ENCODE measurements around the gene PALLD. TPM values are rescaled to one million over a fixed set of nuclear protein-coding genes. Genes with fewer than 3 reads are reported as not detected.

The PALLD gene
- total RNA-seq, 1 experiment from 2014 or later, result 6.5 TPM

GRCh38 chr4:168867128-168867527, 370.3 kb downstream of the PALLD start:
- ChIA-PET POLR2A (no interaction called here), CTCF (no interaction called here)
- no peaks in the 10 kb centered on the region for H3K4me1 ChIP-seq (ENCODE audit: control insufficient read depth, insufficient read depth, low read length)
- ATAC-seq, result no peak
- no peaks in the 10 kb centered on the region for H3K36me3 ChIP-seq (ENCODE audit: control insufficient read depth, insufficient read depth, low read length)
- TF ChIP-seq CTCF (IDR thresholded peaks at IDR 0.05) (no peak), TCF7L2 (IDR thresholded peaks at IDR 0.05; ENCODE audit: low read depth, low read length) (no peak), SIN3A (IDR thresholded peaks at IDR 0.05; ENCODE audit: borderline replicate concordance, insufficient read depth, low read depth, low read length) (no peak), REST (IDR thresholded peaks at IDR 0.05; ENCODE audit: insufficient read depth in 1 of 2, low read depth in 2 of 2, low read length in 1 of 2) (no peak), POLR2AphosphoS5 (IDR thresholded peaks at IDR 0.05; ENCODE audit: low read depth, low read length) (no peak)
- no peak for DNase-seq (ENCODE audit: low read depth, low spot score)
- H3K4me3 ChIP-seq (ENCODE audit: low read depth in 2 of 2, low read length in 2 of 2), result no peak overlapping the region
- in situ Hi-C loops (cut with HindIII; ENCODE audit: low pct_unique_long_range_greater_than_20kb, low sequenced_read_pairs), result no loop called here
- BruUV-seq (replicated peaks), result no TSS peak
- no peaks in the 10 kb centered on the region for H3K27me3 ChIP-seq (ENCODE audit: control insufficient read depth, insufficient read depth, low read length)
- intact Hi-C loops (cut with micrococcal nuclease; ENCODE audit: unreplicated experiment), result no loop called here
- no peak overlapping the region for H3K27ac ChIP-seq (ENCODE audit: low read length)
- H3K9me3 ChIP-seq (ENCODE audit: control insufficient read depth, insufficient read depth, low read depth, low read length), result no peaks in the 10 kb centered on the region

GRCh38 chr4:168868044-168868781, 371.4 kb downstream of the PALLD start:
- in situ Hi-C loops (cut with HindIII; ENCODE audit: low pct_unique_long_range_greater_than_20kb, low sequenced_read_pairs) (no loop called here), intact Hi-C loops (cut with micrococcal nuclease; ENCODE audit: unreplicated experiment) (no loop called here)
- no TSS peak for BruUV-seq (replicated peaks)
- ChIA-PET CTCF (no interaction called here), POLR2A (no interaction called here)
- no peak for ATAC-seq
- Histone ChIP-seq H3K27ac (ENCODE audit: low read length) (no peak overlapping the region), H3K9me3 (ENCODE audit: control insufficient read depth, insufficient read depth, low read depth, low read length) (no peaks in the 10 kb centered on the region), H3K27me3 (ENCODE audit: control insufficient read depth, insufficient read depth, low read length) (no peaks in the 10 kb centered on the region), H3K4me3 (ENCODE audit: low read depth in 2 of 2, low read length in 2 of 2) (no peak overlapping the region), H3K4me1 (ENCODE audit: control insufficient read depth, insufficient read depth, low read length) (no peaks in the 10 kb centered on the region), H3K36me3 (ENCODE audit: control insufficient read depth, insufficient read depth, low read length) (no peaks in the 10 kb centered on the region)
- no peak for TF ChIP-seq CTCF (IDR thresholded peaks at IDR 0.05)
- TF ChIP-seq REST (IDR thresholded peaks at IDR 0.05; ENCODE audit: insufficient read depth in 1 of 2, low read depth in 2 of 2, low read length in 1 of 2), result no peak
- TF ChIP-seq SIN3A (IDR thresholded peaks at IDR 0.05; ENCODE audit: borderline replicate concordance, insufficient read depth, low read depth, low read length), result no peak
- TF ChIP-seq POLR2AphosphoS5 (IDR thresholded peaks at IDR 0.05; ENCODE audit: low read depth, low read length), result no peak
- no peak for TF ChIP-seq TCF7L2 (IDR thresholded peaks at IDR 0.05; ENCODE audit: low read depth, low read length)
- no peak for DNase-seq (ENCODE audit: low read depth, low spot score)

Data from Panc1 (cell line).